Neural cell (in vitro differentiated cells): ENCODE results near the gene DHFR2. TPM values are rescaled to one million over a fixed set of nuclear protein-coding genes. Genes with fewer than 3 reads are reported as not detected.

Experiments
- H2AFZ ChIP-seq: fragments of 200-600, 300-800 bp; sonication (generic), shearing (Covaris generic); 2 replicates; pipeline ENCODE4 v1.6.0; 2014; ENCODE audit warnings: low read depth, mild to moderate bottlenecking, antibody characterized with exemption, low read length, moderate library complexity
- H3F3A ChIP-seq: fragments of 200-600 bp; shearing (Covaris generic); 2 replicates; pipeline ENCODE4 v1.6.1; 2016; ENCODE audit warnings: mild to moderate bottlenecking, moderate library complexity, mixed read lengths, antibody characterized with exemption, low read length; ENCODE audit not compliant: insufficient read depth, poor library complexity, severe bottlenecking
- H3K27ac ChIP-seq: fragments of 200-600, 300-800 bp; sonication (generic), shearing (Covaris generic); 2 replicates; pipeline ENCODE4 v1.5.1; 2014; ENCODE audit warnings: mild to moderate bottlenecking, low read length, moderate library complexity
- H3K27me3 ChIP-seq: fragments of 300-800, 200-600 bp; sonication (generic), shearing (Covaris generic); 2 replicates; pipeline ENCODE4 v1.6.0; 2014; ENCODE audit warnings: mild to moderate bottlenecking, low read depth, low read length, moderate library complexity; ENCODE audit not compliant: insufficient read depth
- H3K36me3 ChIP-seq: fragments of 300-800, 200-600 bp; sonication (generic), shearing (Covaris generic); 2 replicates; pipeline ENCODE4 v1.5.1; 2014; ENCODE audit warnings: mild to moderate bottlenecking, antibody characterized with exemption, low read length, moderate library complexity; ENCODE audit not compliant: insufficient read depth
- H3K4me2 ChIP-seq: fragments of 300-800, 200-600 bp; sonication (generic), shearing (Covaris generic); 2 replicates; pipeline ENCODE4 v1.6.0; 2014; ENCODE audit warnings: mild to moderate bottlenecking, low read length
- H3K4me3 ChIP-seq: fragments of 300-800, 200-600 bp; sonication (generic), shearing (Covaris generic); 2 replicates; pipeline ENCODE4 v1.5.1; 2014; ENCODE audit warnings: mild to moderate bottlenecking, low read length, moderate library complexity
- H3K79me2 ChIP-seq: fragments of 200-600 bp; shearing (Covaris generic); replicated peaks from 2 replicates; pipeline ENCODE4 v1.6.0; 2014; ENCODE audit warnings: mild to moderate bottlenecking, low read length, moderate library complexity; ENCODE audit not compliant: insufficient read depth
- H3K9ac ChIP-seq: fragments of 300-800, 200-600 bp; sonication (generic), shearing (Covaris generic); 2 replicates; pipeline ENCODE4 v1.6.1; 2016; ENCODE audit warnings: mild to moderate bottlenecking, low read length, mixed read lengths
- H3K9me2 ChIP-seq: fragments of 200-600 bp; shearing (Covaris generic); 2 replicates; pipeline ENCODE4 v1.6.1; 2016; ENCODE audit warnings: mild to moderate bottlenecking, low read length, mixed read lengths; ENCODE audit not compliant: insufficient read depth
- H3K9me3 ChIP-seq: fragments of 200-600, 300-800 bp; sonication (generic), shearing (Covaris generic); 2 replicates; pipeline ENCODE4 v1.6.1; 2016; ENCODE audit warnings: mild to moderate bottlenecking, mixed run types, low read length, moderate library complexity, mixed read lengths
- H4K20me1 ChIP-seq: fragments of 200-600 bp; shearing (Covaris generic); 2 replicates; pipeline ENCODE4 v1.6.1; 2016; ENCODE audit warnings: mild to moderate bottlenecking, mixed run types; ENCODE audit not compliant: insufficient read depth
- CTCF ChIP-seq: fragments of 450-650 bp; IDR thresholded peaks from 2 replicates; pipeline ENCODE4 v1.5.1; 2014; ENCODE audit warnings: antibody characterized with exemption, mild to moderate bottlenecking, moderate library complexity; ENCODE audit not compliant: poor library complexity, severe bottlenecking
- EP300 ChIP-seq: fragments of 450-650 bp; conservative IDR thresholded peaks from 2 replicates; pipeline ENCODE4 v1.6.1; 2014; ENCODE audit warnings: antibody characterized with exemption, mild to moderate bottlenecking, moderate library complexity; ENCODE audit not compliant: poor library complexity, severe bottlenecking
- EZH2 ChIP-seq: fragments of 200-600, 300-800 bp; shearing (Covaris generic), sonication (generic); IDR thresholded peaks from 2 replicates; pipeline ENCODE4 v1.6.1; 2014; ENCODE audit warnings: antibody characterized with exemption, low read length, borderline replicate concordance, mild to moderate bottlenecking; ENCODE audit not compliant: insufficient read depth, poor library complexity, severe bottlenecking
- MXI1 ChIP-seq: fragments of 450-650 bp; conservative IDR thresholded peaks from 2 replicates; pipeline ENCODE4 v1.6.1; 2014; ENCODE audit warnings: antibody characterized with exemption, mild to moderate bottlenecking; ENCODE audit not compliant: poor library complexity, severe bottlenecking
- POLR2AphosphoS5 ChIP-seq: IDR thresholded peaks from 2 replicates; pipeline ENCODE4 v1.6.1; 2012
- RAD21 ChIP-seq: fragments of 450-650 bp; conservative IDR thresholded peaks from 2 replicates; pipeline ENCODE4 v1.6.1; 2014; ENCODE audit warnings: antibody characterized with exemption, mild to moderate bottlenecking, moderate library complexity
- SMC3 ChIP-seq: fragments of 450-650 bp; conservative IDR thresholded peaks from 2 replicates; pipeline ENCODE4 v1.6.1; 2014; ENCODE audit warnings: antibody characterized with exemption, mild to moderate bottlenecking, moderate library complexity; ENCODE audit not compliant: poor library complexity
- TAF1 ChIP-seq: IDR thresholded peaks from 2 replicates; pipeline ENCODE4 v1.6.1; 2012; ENCODE audit warnings: low read depth
- polyA plus RNA-seq: library from polyadenylated mRNA; depleted of rRNA; stranded (reverse); fragments of >200 nt; gene quantifications from 2 replicates; pipeline ENCODE4 v1.2.3, GENCODE V29; 2014
- TF ChIP-seq, protein P1 (sequence below): IDR thresholded peaks from 2 replicates; pipeline ENCODE4 v1.6.1; 2012; ENCODE audit warnings: borderline replicate concordance

The DHFR2 gene
- polyA plus RNA-seq, 1 donor from 2014 or later = 5.6 TPM

- H3K79me2 ChIP-seq = no peaks in the 10 kb centered on the region
- no peaks in the 10 kb centered on the region for H4K20me1 ChIP-seq
- no peak overlapping the region for H3K4me3 ChIP-seq
- H3K27ac ChIP-seq = no peak overlapping the region
- no peaks in the 10 kb centered on the region for H3K27me3 ChIP-seq
- H3K9me2 ChIP-seq = no peaks in the 10 kb centered on the region
- no peak overlapping the region for H2AFZ ChIP-seq
- H3K36me3 ChIP-seq = no peaks in the 10 kb centered on the region
- no peak overlapping the region for H3K4me2 ChIP-seq
- no peaks in the 10 kb centered on the region for H3K9me3 ChIP-seq
- no peak overlapping the region for H3K9ac ChIP-seq
- no peaks in the 10 kb centered on the region for H3F3A ChIP-seq
- TF ChIP-seq MXI1 = no peak
- no peak for TF ChIP-seq RAD21
- TF ChIP-seq EP300 = no peak
- TF ChIP-seq TAF1 = no peak
- no peak for TF ChIP-seq EZH2
- TF ChIP-seq, protein P1, sequence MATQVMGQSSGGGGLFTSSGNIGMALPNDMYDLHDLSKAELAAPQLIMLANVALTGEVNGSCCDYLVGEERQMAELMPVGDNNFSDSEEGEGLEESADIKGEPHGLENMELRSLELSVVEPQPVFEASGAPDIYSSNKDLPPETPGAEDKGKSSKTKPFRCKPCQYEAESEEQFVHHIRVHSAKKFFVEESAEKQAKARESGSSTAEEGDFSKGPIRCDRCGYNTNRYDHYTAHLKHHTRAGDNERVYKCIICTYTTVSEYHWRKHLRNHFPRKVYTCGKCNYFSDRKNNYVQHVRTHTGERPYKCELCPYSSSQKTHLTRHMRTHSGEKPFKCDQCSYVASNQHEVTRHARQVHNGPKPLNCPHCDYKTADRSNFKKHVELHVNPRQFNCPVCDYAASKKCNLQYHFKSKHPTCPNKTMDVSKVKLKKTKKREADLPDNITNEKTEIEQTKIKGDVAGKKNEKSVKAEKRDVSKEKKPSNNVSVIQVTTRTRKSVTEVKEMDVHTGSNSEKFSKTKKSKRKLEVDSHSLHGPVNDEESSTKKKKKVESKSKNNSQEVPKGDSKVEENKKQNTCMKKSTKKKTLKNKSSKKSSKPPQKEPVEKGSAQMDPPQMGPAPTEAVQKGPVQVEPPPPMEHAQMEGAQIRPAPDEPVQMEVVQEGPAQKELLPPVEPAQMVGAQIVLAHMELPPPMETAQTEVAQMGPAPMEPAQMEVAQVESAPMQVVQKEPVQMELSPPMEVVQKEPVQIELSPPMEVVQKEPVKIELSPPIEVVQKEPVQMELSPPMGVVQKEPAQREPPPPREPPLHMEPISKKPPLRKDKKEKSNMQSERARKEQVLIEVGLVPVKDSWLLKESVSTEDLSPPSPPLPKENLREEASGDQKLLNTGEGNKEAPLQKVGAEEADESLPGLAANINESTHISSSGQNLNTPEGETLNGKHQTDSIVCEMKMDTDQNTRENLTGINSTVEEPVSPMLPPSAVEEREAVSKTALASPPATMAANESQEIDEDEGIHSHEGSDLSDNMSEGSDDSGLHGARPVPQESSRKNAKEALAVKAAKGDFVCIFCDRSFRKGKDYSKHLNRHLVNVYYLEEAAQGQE = no peak
- no peak for TF ChIP-seq CTCF
- no peak for TF ChIP-seq POLR2AphosphoS5
- TF ChIP-seq SMC3 = no peak
Measured at GRCh38 chr3:94024385-94024784, 38.3 kb downstream of the DHFR2 start.

- H3K9me3 ChIP-seq = no peaks in the 10 kb centered on the region
- no peak overlapping the region for H2AFZ ChIP-seq
- H3K79me2 ChIP-seq = no peaks in the 10 kb centered on the region
- H3K27ac ChIP-seq = no peak overlapping the region
- no peaks in the 10 kb centered on the region for H4K20me1 ChIP-seq
- no peak overlapping the region for H3K4me3 ChIP-seq
- no peaks in the 10 kb centered on the region for H3F3A ChIP-seq
- no peak overlapping the region for H3K4me2 ChIP-seq
- no peak for TF ChIP-seq CTCF
- no peak for TF ChIP-seq EZH2
- TF ChIP-seq TAF1 = no peak
- no peak for TF ChIP-seq RAD21
- no peak for TF ChIP-seq SMC3
- no peak for TF ChIP-seq MXI1
- no peak for TF ChIP-seq EP300
- TF ChIP-seq POLR2AphosphoS5 = no peak
- TF ChIP-seq, protein P1 = no peak
- no peaks in the 10 kb centered on the region for H3K9me2 ChIP-seq
- H3K9ac ChIP-seq = no peak overlapping the region
- no peaks in the 10 kb centered on the region for H3K36me3 ChIP-seq
- H3K27me3 ChIP-seq = no peaks in the 10 kb centered on the region
Measured at GRCh38 chr3:94020293-94020692, 42.4 kb downstream of the DHFR2 start.
